GM18873 (cell line): Measurements from ENCODE around the gene TYMS.

Source experiments
- ATAC-seq: cut with Tn5 transposase; IDR thresholded peaks from one replicate; pipeline ENCODE4 v1.9.1; 2021; ENCODE audit warnings: mild to moderate bottlenecking, moderate library complexity, moderate number of reproducible peaks; ENCODE audit not compliant: unreplicated experiment, low FRiP score

TYMS gene

GRCh38 chr18:710418-711300, 53.2 kb downstream of the TYMS start:
- ATAC-seq = no peak

DNA sequence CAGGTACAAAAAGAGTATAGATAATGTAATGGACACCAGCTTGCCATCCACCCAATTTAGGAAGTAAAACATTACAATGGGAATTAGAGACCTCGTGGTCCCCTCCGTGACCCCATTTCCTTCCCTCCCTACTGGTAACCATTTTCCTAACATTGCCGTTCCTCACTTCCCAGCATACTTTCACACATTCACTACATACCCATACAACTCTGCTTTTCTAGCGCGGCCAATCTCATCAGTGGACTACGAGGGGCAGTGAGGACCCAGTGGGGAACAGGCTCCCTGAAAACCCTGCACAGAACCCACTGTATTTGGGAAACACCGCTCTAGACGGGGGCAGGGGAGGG, 53.8 kb downstream of the TYMS start:
- peak; percentile 16 for ATAC-seq

GRCh38 chr18:711657-712400, 54.4 kb downstream of the TYMS start:
- peak; percentile 62 for ATAC-seq

DNA sequence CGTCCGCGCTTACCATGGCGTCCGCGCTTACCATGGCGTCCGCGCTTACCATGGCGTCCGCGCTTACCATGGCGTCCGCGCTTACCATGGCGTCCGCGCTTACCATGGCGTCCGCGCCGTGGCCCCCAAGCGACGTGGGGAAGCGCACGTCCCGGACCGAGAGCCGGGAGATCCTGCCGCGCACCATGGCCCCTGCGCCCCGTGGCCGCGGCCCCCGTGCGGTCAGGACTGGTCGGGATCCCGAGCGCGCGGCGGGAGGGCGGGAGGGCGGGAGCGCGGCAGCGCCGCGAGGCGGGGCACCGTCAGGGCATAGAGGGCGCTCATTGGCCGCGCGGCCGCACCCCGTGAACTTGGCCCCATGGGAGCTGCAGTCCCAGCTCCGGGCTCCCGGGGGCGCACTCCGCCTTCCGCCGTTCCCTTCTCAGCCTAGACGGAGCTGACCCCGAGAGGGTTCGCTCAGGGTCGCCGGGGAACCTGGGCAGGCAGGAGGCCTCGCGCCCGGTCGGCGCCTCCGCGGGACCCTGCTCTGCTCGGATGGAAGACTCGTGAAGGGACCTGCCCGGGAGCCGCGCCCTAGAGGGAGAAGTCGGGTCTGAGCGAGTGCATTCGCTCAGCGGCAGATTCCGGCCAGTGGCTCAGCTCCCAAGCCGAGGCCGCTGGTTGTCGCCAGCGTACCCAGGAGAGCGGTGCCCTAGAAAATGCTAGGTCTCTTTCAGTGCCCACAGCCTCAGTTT, 55.1 kb downstream of the TYMS start, which contains the start of gene ENOSF1:
Gene ENOSF1 (minus strand): TSS at position 230 of the 734 bp plus-strand sequence. CDS start 43 bp downstream, at position 187.
- no peak for ATAC-seq

GRCh38 chr18:713135-713490, 55.7 kb downstream of the TYMS start:
- no peak for ATAC-seq

GRCh38 chr18:715626-716025, 58.2 kb downstream of the TYMS start:
- ATAC-seq = no peak

DNA sequence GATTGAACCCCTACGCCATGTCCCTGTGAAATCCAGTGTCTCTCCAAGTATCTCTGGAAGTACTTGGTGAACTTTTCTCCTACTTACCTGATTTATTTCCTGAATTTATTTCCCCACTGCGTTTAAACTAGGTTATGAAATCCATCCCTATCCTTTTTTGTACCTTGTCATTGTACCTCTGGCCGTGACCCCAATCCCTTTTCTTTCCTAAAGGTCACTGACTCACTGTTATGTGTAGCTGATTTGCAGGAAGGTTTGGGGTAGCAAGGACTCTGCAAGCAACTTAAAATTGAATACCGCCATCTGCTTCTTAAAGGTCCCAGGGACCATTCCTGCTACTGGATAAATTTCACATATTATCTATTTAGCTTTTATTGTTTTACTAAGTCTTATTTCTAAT, 59.5 kb downstream of the TYMS start:
- ATAC-seq = no peak
